SK-N-SH (cell line): ENCODE measurements around the gene CASKIN2. TPM values are rescaled to one million over a fixed set of nuclear protein-coding genes. Genes with fewer than 3 reads are reported as not detected.
A peak's percentile ranks its signal among the peaks of the same experiment; 100 is the strongest.

Experiments used
- CTCF ChIA-PET: fragments of 300-600, 350-600 bp; formaldehyde crosslinking; extraction: SDS; loops from one replicate; lab custom pipeline; 2021; lab: Yijun Ruan, JAX
- POLR2A ChIA-PET: fragments of 350-600 bp; sonication (Branson Sonifier 250); formaldehyde crosslinking; extraction: SDS; loops from one replicate; lab custom pipeline; 2020; ENCODE audit warnings: antibody characterized with exemption, inconsistent platforms; lab: Yijun Ruan, JAX
- DNase-seq: peaks from one replicate; pipeline ENCODE4 v3.0.0; 2012
- H2AFZ ChIP-seq: fragments of 200-600 bp; sonication (generic); 2 replicates; pipeline ENCODE4 v1.8.1; 2016; ENCODE audit warnings: antibody characterized with exemption, mild to moderate bottlenecking, low read depth
- H3F3A ChIP-seq: fragments of 200-600 bp; sonication (generic); replicated peaks from 2 replicates; pipeline ENCODE3; 2016; ENCODE audit warnings: antibody characterized with exemption, mild to moderate bottlenecking; ENCODE audit not compliant: insufficient read depth
- H3K27ac ChIP-seq, 2 experiments: fragments of 200-500 bp in 1 of 2; fragments of 200-600 bp in 1 of 2; sonication (Bioruptor generic) in 1 of 2; sonication (generic), shearing (Covaris generic) in 1 of 2; 2 replicates each; pipeline versions ENCODE4 v1.5.1 to v1.6.1; 2014 to 2016; ENCODE audit warnings: low read depth in 2 of 2, inconsistent platforms in 1 of 2, low read length in 1 of 2, mild to moderate bottlenecking in 1 of 2, mixed read lengths in 1 of 2
- H3K27me3 ChIP-seq: fragments of 200-600 bp; sonication (generic), shearing (Covaris generic); 2 replicates; pipeline ENCODE4 v1.6.1; 2016; ENCODE audit warnings: mixed run types; ENCODE audit not compliant: insufficient read depth
- H3K36me3 ChIP-seq, 2 experiments: fragments of 200-500 bp in 1 of 2; fragments of 200-600 bp in 1 of 2; sonication (Bioruptor generic) in 1 of 2; sonication (generic) in 1 of 2; replicated peaks in 1 of 2; 2 replicates each; pipeline versions ENCODE3 to v1.5.1; 2014 to 2016; ENCODE audit warnings: low read length in 1 of 2, mild to moderate bottlenecking in 1 of 2; ENCODE audit not compliant: insufficient read depth in 2 of 2, control insufficient read depth in 1 of 2
- H3K4me1 ChIP-seq, 2 experiments: fragments of 200-500 bp in 1 of 2; fragments of 200-600 bp in 1 of 2; sonication (Bioruptor generic) in 1 of 2; sonication (generic), shearing (Covaris generic) in 1 of 2; 2 replicates each; pipeline versions ENCODE4 v1.5.1 to v1.6.1; 2014 to 2016; ENCODE audit warnings: low read depth in 1 of 2, low read length in 1 of 2, mixed run types in 1 of 2; ENCODE audit not compliant: insufficient read depth in 2 of 2, control insufficient read depth in 1 of 2
- H3K4me2 ChIP-seq: fragments of 200-600 bp; sonication (generic), shearing (Covaris generic); 2 replicates; pipeline ENCODE4 v1.6.1; 2017; ENCODE audit warnings: mixed run types
- H3K4me3 ChIP-seq, 2 experiments: fragments of 200-500 bp in 1 of 2; fragments of 200-600 bp in 1 of 2; sonication (Bioruptor generic) in 1 of 2; sonication (generic), shearing (Covaris generic) in 1 of 2; 2 replicates each; pipeline versions ENCODE4 v1.5.1 to v1.8.1; 2014 to 2016; ENCODE audit warnings: low read depth in 2 of 2, inconsistent platforms in 1 of 2, low read length in 1 of 2, mild to moderate bottlenecking in 1 of 2, mixed read lengths in 1 of 2, moderate library complexity in 1 of 2
- H3K79me2 ChIP-seq: fragments of 200-600 bp; sonication (generic); 2 replicates; pipeline ENCODE4 v1.8.1; 2017; ENCODE audit warnings: mild to moderate bottlenecking; ENCODE audit not compliant: insufficient read depth
- H3K9ac ChIP-seq: fragments of 200-600 bp; sonication (generic); 2 replicates; pipeline ENCODE4 v1.6.1; 2017; ENCODE audit warnings: mixed run types
- H3K9me2 ChIP-seq: fragments of 200-600 bp; sonication (generic); 2 replicates; pipeline ENCODE4 v1.6.1; 2017; ENCODE audit warnings: mixed run types
- H3K9me3 ChIP-seq: fragments of 200-600 bp; sonication (generic); 2 replicates; pipeline ENCODE4 v1.6.1; 2017; ENCODE audit warnings: mixed run types, mild to moderate bottlenecking, moderate library complexity
- H4K20me1 ChIP-seq: fragments of 200-600 bp; sonication (generic); 2 replicates; pipeline ENCODE4 v1.6.1; 2017; ENCODE audit warnings: mild to moderate bottlenecking, mixed run types; ENCODE audit not compliant: insufficient read depth
- CHD2 ChIP-seq: fragments of 150-350 bp; IDR thresholded peaks from 2 replicates; pipeline ENCODE4 v1.6.1; 2018; ENCODE audit warnings: low read length; ENCODE audit not compliant: partially characterized antibody
- EP300 ChIP-seq, 2 experiments: IDR thresholded peaks; 2 replicates each; pipeline versions ENCODE4 v1.4.0 to v1.6.1; 2012; ENCODE audit warnings: borderline replicate concordance in 1 of 2, low read depth in 1 of 2, low read length in 1 of 2
- FOSL2 ChIP-seq: IDR thresholded peaks from 2 replicates; pipeline ENCODE4 v1.4.0; 2012; ENCODE audit warnings: low read depth, mild to moderate bottlenecking, moderate library complexity, borderline replicate concordance
- GABPA ChIP-seq: IDR thresholded peaks from 2 replicates; pipeline ENCODE4 v1.4.0; 2012; ENCODE audit warnings: low read depth, mild to moderate bottlenecking
- GATA2 ChIP-seq: sonication (generic); formaldehyde crosslinking; IDR thresholded peaks from 2 replicates; pipeline ENCODE4 v1.5.0; 2020; ENCODE audit warnings: mild to moderate bottlenecking, missing genetic modification reagents
- JUND ChIP-seq: IDR thresholded peaks from 2 replicates; pipeline ENCODE4 v1.4.0; 2012
- MXI1 ChIP-seq: IDR thresholded peaks from 2 replicates; pipeline ENCODE4 v1.6.1; 2012; ENCODE audit warnings: mild to moderate bottlenecking, low read depth, low read length, improper control_type of control experiment
- NRF1 ChIP-seq: IDR thresholded peaks from 2 replicates; pipeline ENCODE4 v1.6.1; 2012; ENCODE audit warnings: low read depth, mild to moderate bottlenecking, low read length
- POLR2AphosphoS5 ChIP-seq: IDR thresholded peaks from 2 replicates; pipeline ENCODE4 v1.6.1; 2012; ENCODE audit warnings: low read depth, low read length
- RAD21 ChIP-seq: IDR thresholded peaks from 2 replicates; pipeline ENCODE4 v1.6.1; 2012; ENCODE audit warnings: mild to moderate bottlenecking, low read length
- RXRA ChIP-seq: IDR thresholded peaks from 2 replicates; pipeline ENCODE4 v1.4.0; 2012; ENCODE audit warnings: low read depth, mild to moderate bottlenecking, borderline replicate concordance
- SMC3 ChIP-seq: IDR thresholded peaks from 2 replicates; pipeline ENCODE4 v1.6.1; 2012; ENCODE audit warnings: low read depth, low read length, improper control_type of control experiment
- TAF1 ChIP-seq: IDR thresholded peaks from 2 replicates; pipeline ENCODE4 v1.6.1; 2012; ENCODE audit warnings: low read depth, mild to moderate bottlenecking, low read length, moderate library complexity, borderline replicate concordance
- TEAD4 ChIP-seq: IDR thresholded peaks from 2 replicates; pipeline ENCODE4 v1.4.0; 2012; ENCODE audit warnings: mild to moderate bottlenecking, borderline replicate concordance; ENCODE audit not compliant: insufficient read depth
- WGBS: methylation state at CpG from one replicate; pipeline ENCODE4 v1.1.6; 2017; ENCODE audit warnings: low lambda C conversion rate; 5-methylcytosine and 5-hydroxymethylcytosine counted together
- polyA plus RNA-seq, 3 experiments: library from polyadenylated mRNA; depleted of rRNA; stranded (reverse); fragments of >200 nt; gene quantifications; 2 replicates each; pipeline ENCODE4 v1.2.3, GENCODE V29; 2012
- TF ChIP-seq, protein P1 (sequence below): fragments of 150-350 bp; IDR thresholded peaks from 2 replicates; pipeline ENCODE4 v1.6.1; 2016; ENCODE audit warnings: mild to moderate bottlenecking, low read depth, low read length
- TF ChIP-seq, protein P2 (sequence below): fragments of 200-600 bp; sonication (generic); IDR thresholded peaks from 2 replicates; pipeline ENCODE4 v1.6.1; 2017; ENCODE audit warnings: antibody characterized with exemption, mild to moderate bottlenecking, moderate library complexity
- TF ChIP-seq, protein P3 (sequence below): IDR thresholded peaks from 2 replicates; pipeline ENCODE4 v1.4.0; 2012; ENCODE audit warnings: low read depth
- TF ChIP-seq, protein P4 (sequence below): IDR thresholded peaks from 2 replicates; pipeline ENCODE4 v1.4.0; 2012; ENCODE audit warnings: low read depth, borderline replicate concordance
- TF ChIP-seq, protein P5 (sequence below): IDR thresholded peaks from 2 replicates; pipeline ENCODE4 v1.6.1; 2012; ENCODE audit warnings: mild to moderate bottlenecking, low read depth, low read length, moderate library complexity
- TF ChIP-seq, protein P6 (sequence below): IDR thresholded peaks from 2 replicates; pipeline ENCODE4; 2012

CASKIN2 gene
- polyA plus RNA-seq, 1 of the 3 experiments (the other 2 are of a cell fraction): 6.5 TPM

DNA sequence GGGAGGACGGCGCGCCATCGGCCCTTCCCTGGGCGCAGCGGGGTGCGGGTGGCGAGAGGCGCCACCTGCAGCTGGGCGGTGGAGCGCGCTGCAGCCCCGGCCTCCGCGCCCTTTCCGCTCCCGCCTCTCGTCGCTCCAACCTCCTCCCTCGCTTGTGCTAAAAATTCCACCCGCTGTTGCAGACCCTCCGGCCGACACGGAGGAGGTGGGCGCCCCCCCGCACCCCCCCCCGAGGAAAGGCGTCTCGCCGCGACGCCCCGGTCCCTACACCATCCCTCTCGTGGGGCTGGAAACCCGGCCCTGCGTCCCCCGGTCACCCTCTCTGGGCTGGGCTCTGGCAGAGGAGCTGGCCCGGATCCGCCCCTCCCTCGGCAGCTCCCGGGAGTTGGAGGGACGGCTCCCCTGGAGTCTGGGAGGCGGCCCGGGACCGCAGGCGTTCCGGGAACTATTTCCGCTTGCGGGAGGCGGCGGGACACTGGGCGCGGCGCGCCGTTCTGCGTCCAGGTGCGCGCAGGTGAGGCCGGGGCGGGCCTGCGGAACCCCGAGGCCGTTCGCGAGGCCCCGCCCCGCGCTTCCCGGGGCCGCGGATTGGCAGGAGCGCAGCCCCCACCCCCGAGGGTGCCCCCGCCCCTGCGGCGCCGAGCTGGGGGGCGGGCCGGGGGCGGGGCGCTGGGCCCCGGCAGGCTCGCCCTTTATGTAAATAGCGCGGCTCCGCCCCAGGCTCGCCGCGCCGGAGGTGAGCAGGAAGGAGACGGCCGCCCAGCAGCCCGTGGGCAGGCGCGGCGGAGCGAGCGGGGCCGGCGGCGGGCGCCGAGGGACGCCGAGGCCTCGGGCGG is 9.9 kb upstream of the CASKIN2 start, which contains the start of gene LLGL2:
Gene LLGL2, plus strand, starts transcription at position 728 of the 836 bp plus-strand sequence. CDS start 17,730 bp downstream, outside the sequence.
- H3K9ac ChIP-seq: peak within 1 kb of the TSS; percentile 17; the same call in 1 of the 2 replicates
- CTCF ChIA-PET: interaction anchor here (0.5 to 2.2 kb wide), 18 partner anchors 9 to 444 kb away, joined by 3 to 18 read pairs (median 3); partner anchors contain the start of genes MIF4GD and TSEN54

More for the DNA sequence above, 9.9 kb upstream of the CASKIN2 start, which contains the start of gene LLGL2:
- H2AFZ ChIP-seq: peak within 1 kb of the TSS; percentile 85
- peak within 1 kb of the TSS; percentile 57 to 67 for H3K4me3 ChIP-seq
- POLR2A ChIA-PET: interaction anchor here (0.6 to 1.3 kb wide), 3 partner anchors 9 to 68 kb away, joined by 3 to 24 read pairs (median 4); partner anchors contain the start of gene TSEN54
- H4K20me1 ChIP-seq: 0 out of 2 replicates have a peak, but pooled peaks cover 10% of the 10 kb centered on the region
- TF ChIP-seq, protein P1, sequence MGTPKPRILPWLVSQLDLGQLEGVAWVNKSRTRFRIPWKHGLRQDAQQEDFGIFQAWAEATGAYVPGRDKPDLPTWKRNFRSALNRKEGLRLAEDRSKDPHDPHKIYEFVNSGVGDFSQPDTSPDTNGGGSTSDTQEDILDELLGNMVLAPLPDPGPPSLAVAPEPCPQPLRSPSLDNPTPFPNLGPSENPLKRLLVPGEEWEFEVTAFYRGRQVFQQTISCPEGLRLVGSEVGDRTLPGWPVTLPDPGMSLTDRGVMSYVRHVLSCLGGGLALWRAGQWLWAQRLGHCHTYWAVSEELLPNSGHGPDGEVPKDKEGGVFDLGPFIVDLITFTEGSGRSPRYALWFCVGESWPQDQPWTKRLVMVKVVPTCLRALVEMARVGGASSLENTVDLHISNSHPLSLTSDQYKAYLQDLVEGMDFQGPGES: no peak
- no peak for TF ChIP-seq TAF1
- peak; percentile 33; the same call in 1 of the 2 replicates for TF ChIP-seq MXI1
- TF ChIP-seq, protein P2, sequence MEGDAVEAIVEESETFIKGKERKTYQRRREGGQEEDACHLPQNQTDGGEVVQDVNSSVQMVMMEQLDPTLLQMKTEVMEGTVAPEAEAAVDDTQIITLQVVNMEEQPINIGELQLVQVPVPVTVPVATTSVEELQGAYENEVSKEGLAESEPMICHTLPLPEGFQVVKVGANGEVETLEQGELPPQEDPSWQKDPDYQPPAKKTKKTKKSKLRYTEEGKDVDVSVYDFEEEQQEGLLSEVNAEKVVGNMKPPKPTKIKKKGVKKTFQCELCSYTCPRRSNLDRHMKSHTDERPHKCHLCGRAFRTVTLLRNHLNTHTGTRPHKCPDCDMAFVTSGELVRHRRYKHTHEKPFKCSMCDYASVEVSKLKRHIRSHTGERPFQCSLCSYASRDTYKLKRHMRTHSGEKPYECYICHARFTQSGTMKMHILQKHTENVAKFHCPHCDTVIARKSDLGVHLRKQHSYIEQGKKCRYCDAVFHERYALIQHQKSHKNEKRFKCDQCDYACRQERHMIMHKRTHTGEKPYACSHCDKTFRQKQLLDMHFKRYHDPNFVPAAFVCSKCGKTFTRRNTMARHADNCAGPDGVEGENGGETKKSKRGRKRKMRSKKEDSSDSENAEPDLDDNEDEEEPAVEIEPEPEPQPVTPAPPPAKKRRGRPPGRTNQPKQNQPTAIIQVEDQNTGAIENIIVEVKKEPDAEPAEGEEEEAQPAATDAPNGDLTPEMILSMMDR: peak; percentile 45
- no peak for TF ChIP-seq EP300 (IDR thresholded peaks at IDR 0.05; ENCODE audit: borderline replicate concordance in 1 of 2, low read depth in 1 of 2, low read length in 1 of 2)
- peak; percentile 4; the same call in 1 of the 2 replicates for TF ChIP-seq POLR2AphosphoS5
- TF ChIP-seq GATA2 (CRISPR knock-in tag): no peak
- peak; percentile 49 for TF ChIP-seq RAD21
- TF ChIP-seq, protein P3, sequence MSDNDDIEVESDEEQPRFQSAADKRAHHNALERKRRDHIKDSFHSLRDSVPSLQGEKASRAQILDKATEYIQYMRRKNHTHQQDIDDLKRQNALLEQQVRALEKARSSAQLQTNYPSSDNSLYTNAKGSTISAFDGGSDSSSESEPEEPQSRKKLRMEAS: no peak
- TF ChIP-seq FOSL2: no peak
- no peak for TF ChIP-seq JUND
- TF ChIP-seq SMC3: peak; percentile 47
- 0 out of 2 replicates have a peak, but pooled peaks have one; percentile 6 for TF ChIP-seq GABPA
- peak; percentile 13; the same call in 1 of the 2 replicates for TF ChIP-seq NRF1
- peak; percentile 42 for TF ChIP-seq CHD2
- TF ChIP-seq, protein P4, sequence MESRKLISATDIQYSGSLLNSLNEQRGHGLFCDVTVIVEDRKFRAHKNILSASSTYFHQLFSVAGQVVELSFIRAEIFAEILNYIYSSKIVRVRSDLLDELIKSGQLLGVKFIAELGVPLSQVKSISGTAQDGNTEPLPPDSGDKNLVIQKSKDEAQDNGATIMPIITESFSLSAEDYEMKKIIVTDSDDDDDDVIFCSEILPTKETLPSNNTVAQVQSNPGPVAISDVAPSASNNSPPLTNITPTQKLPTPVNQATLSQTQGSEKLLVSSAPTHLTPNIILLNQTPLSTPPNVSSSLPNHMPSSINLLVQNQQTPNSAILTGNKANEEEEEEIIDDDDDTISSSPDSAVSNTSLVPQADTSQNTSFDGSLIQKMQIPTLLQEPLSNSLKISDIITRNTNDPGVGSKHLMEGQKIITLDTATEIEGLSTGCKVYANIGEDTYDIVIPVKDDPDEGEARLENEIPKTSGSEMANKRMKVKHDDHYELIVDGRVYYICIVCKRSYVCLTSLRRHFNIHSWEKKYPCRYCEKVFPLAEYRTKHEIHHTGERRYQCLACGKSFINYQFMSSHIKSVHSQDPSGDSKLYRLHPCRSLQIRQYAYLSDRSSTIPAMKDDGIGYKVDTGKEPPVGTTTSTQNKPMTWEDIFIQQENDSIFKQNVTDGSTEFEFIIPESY: no peak
- 0 out of 2 replicates have a peak, but pooled peaks have one; percentile 15 for TF ChIP-seq TEAD4
- TF ChIP-seq, protein P5, sequence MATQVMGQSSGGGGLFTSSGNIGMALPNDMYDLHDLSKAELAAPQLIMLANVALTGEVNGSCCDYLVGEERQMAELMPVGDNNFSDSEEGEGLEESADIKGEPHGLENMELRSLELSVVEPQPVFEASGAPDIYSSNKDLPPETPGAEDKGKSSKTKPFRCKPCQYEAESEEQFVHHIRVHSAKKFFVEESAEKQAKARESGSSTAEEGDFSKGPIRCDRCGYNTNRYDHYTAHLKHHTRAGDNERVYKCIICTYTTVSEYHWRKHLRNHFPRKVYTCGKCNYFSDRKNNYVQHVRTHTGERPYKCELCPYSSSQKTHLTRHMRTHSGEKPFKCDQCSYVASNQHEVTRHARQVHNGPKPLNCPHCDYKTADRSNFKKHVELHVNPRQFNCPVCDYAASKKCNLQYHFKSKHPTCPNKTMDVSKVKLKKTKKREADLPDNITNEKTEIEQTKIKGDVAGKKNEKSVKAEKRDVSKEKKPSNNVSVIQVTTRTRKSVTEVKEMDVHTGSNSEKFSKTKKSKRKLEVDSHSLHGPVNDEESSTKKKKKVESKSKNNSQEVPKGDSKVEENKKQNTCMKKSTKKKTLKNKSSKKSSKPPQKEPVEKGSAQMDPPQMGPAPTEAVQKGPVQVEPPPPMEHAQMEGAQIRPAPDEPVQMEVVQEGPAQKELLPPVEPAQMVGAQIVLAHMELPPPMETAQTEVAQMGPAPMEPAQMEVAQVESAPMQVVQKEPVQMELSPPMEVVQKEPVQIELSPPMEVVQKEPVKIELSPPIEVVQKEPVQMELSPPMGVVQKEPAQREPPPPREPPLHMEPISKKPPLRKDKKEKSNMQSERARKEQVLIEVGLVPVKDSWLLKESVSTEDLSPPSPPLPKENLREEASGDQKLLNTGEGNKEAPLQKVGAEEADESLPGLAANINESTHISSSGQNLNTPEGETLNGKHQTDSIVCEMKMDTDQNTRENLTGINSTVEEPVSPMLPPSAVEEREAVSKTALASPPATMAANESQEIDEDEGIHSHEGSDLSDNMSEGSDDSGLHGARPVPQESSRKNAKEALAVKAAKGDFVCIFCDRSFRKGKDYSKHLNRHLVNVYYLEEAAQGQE: no peak
- TF ChIP-seq RXRA: no peak
- TF ChIP-seq, protein P6, sequence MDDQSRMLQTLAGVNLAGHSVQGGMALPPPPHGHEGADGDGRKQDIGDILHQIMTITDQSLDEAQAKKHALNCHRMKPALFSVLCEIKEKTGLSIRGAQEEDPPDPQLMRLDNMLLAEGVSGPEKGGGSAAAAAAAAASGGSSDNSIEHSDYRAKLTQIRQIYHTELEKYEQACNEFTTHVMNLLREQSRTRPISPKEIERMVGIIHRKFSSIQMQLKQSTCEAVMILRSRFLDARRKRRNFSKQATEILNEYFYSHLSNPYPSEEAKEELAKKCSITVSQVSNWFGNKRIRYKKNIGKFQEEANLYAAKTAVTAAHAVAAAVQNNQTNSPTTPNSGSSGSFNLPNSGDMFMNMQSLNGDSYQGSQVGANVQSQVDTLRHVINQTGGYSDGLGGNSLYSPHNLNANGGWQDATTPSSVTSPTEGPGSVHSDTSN: peak; percentile 1; the same call in 1 of the 2 replicates
- no peaks in the 10 kb centered on the region for H3K79me2 ChIP-seq
- DNase-seq: peak; percentile 99
- H3K4me1 ChIP-seq: peaks cover 0 to 14% of the 10 kb centered on the region in 2 experiments; a peak in 1 of 4 replicates
- H3K27me3 ChIP-seq: peaks cover 12% of the 10 kb centered on the region; the same call in 1 of the 2 replicates
- peak within 1 kb of the TSS; percentile 88 for H3K4me2 ChIP-seq
- 2% methylated on average over 47 of the region's 108 CpGs for WGBS
- H3K9me3 ChIP-seq: no peaks in the 10 kb centered on the region
- peaks cover 3 to 9% of the 10 kb centered on the region in 2 experiments for H3K36me3 ChIP-seq
- H3K27ac ChIP-seq: no peak within 1 kb of the TSS; a peak in 1 of 4 replicates
- no peaks in the 10 kb centered on the region for H3K9me2 ChIP-seq
- H3F3A ChIP-seq: peaks cover 12% of the 10 kb centered on the region
